HEK293 (cell line): Measurements from ENCODE around the gene NTN5.

Experiments used
- CTCF ChIA-PET: fragments of 350-600 bp; formaldehyde crosslinking; extraction: SDS; loops from one replicate; lab custom pipeline; 2021; ENCODE audit warnings: antibody characterized with exemption; lab: Yijun Ruan, JAX
- POLR2A ChIA-PET: fragments of 300-600 bp; formaldehyde crosslinking; extraction: SDS; loops from one replicate; lab custom pipeline; 2020; ENCODE audit warnings: antibody characterized with exemption, inconsistent platforms; lab: Yijun Ruan, JAX
- H3K27ac ChIP-seq: fragments of 200-500 bp; sonication (Bioruptor generic); 2 replicates; pipeline ENCODE4 v1.5.1; 2014; ENCODE audit warnings: low read depth, low read length, control low read depth, inconsistent platforms; ENCODE audit errors: extremely low read depth
- H3K36me3 ChIP-seq, 2 experiments: fragments of 200-500 bp in 1 of 2; sonication (Bioruptor generic) in 1 of 2; 1 replicate in 1 of 2; 2 replicates in 1 of 2; pipeline ENCODE4 v1.5.1; 2014 to 2017; ENCODE audit warnings: inconsistent platforms in 2 of 2, low read length in 2 of 2; ENCODE audit not compliant: control insufficient read depth in 2 of 2, insufficient read depth in 1 of 2
- H3K4me1 ChIP-seq: fragments of 200-500 bp; sonication (Bioruptor generic); 2 replicates; pipeline ENCODE4 v1.5.1; 2014; ENCODE audit warnings: mild to moderate bottlenecking, low read length, inconsistent platforms; ENCODE audit not compliant: control insufficient read depth, insufficient read depth
- H3K4me3 ChIP-seq: 2 replicates; pipeline ENCODE4 v1.5.1; 2011; ENCODE audit warnings: low read depth, mild to moderate bottlenecking, control low read depth, low read length, moderate library complexity
- H3K9me3 ChIP-seq: fragments of 200-500 bp; sonication (Bioruptor generic); 2 replicates; pipeline ENCODE4 v1.5.1; 2014; ENCODE audit warnings: low read depth, low read length, inconsistent platforms; ENCODE audit not compliant: control insufficient read depth, insufficient read depth
- BCL11B ChIP-seq: fragments of 450-650 bp; formaldehyde crosslinking; IDR thresholded peaks from 2 replicates; pipeline ENCODE4 v1.5.1; 2016; ENCODE audit warnings: low read depth, missing biosample characterization, missing genetic modification characterization
- FEZF1 ChIP-seq: fragments of 450-650 bp; formaldehyde crosslinking; IDR thresholded peaks from 2 replicates; pipeline ENCODE4 v1.5.1; 2016; ENCODE audit warnings: missing biosample characterization, missing genetic modification characterization
- GFI1B ChIP-seq: fragments of 450-650 bp; formaldehyde crosslinking; IDR thresholded peaks from 2 replicates; pipeline ENCODE4 v1.5.1; 2016; ENCODE audit warnings: missing biosample characterization, missing genetic modification characterization
- GLI2 ChIP-seq: fragments of 450-650 bp; formaldehyde crosslinking; IDR thresholded peaks from 2 replicates; pipeline ENCODE4; 2017; ENCODE audit warnings: missing biosample characterization, missing genetic modification characterization, low read depth, borderline replicate concordance
- GLI4 ChIP-seq: fragments of 450-650 bp; formaldehyde crosslinking; IDR thresholded peaks from 2 replicates; pipeline ENCODE4 v1.5.1; 2016; ENCODE audit warnings: missing biosample characterization, missing genetic modification characterization
- IKZF3 ChIP-seq: fragments of 450-650 bp; IDR thresholded peaks from 2 replicates; pipeline ENCODE4 v1.5.0; 2018; ENCODE audit warnings: missing biosample characterization, mild to moderate bottlenecking, missing genetic modification characterization, moderate library complexity
- KLF16 ChIP-seq: fragments of 450-650 bp; formaldehyde crosslinking; IDR thresholded peaks from 2 replicates; pipeline ENCODE4 v1.5.1; 2017; ENCODE audit warnings: missing biosample characterization, missing genetic modification characterization
- MEIS1 ChIP-seq: sonication (generic); formaldehyde crosslinking; IDR thresholded peaks from 2 replicates; pipeline ENCODE4 v1.8.1; 2022; ENCODE audit warnings: missing genetic modification reagents, mild to moderate bottlenecking, borderline replicate concordance
- MYNN ChIP-seq: fragments of 450-650 bp; formaldehyde crosslinking; IDR thresholded peaks from 2 replicates; pipeline ENCODE4 v1.5.1; 2016; ENCODE audit warnings: missing biosample characterization, missing genetic modification characterization, borderline replicate concordance
- REPIN1 ChIP-seq: fragments of 450-650 bp; formaldehyde crosslinking; IDR thresholded peaks from 2 replicates; pipeline ENCODE4 v1.5.1; 2017; ENCODE audit warnings: missing biosample characterization, missing genetic modification characterization, low read depth
- SCRT1 ChIP-seq: fragments of 450-650 bp; formaldehyde crosslinking; IDR thresholded peaks from 2 replicates; pipeline ENCODE4 v1.5.1; 2016; ENCODE audit warnings: missing biosample characterization, missing genetic modification characterization, borderline replicate concordance
- TCF7L2 ChIP-seq: IDR thresholded peaks from 2 replicates; pipeline ENCODE4 v1.6.1; 2011; ENCODE audit warnings: low read depth, mild to moderate bottlenecking, inconsistent platforms, low read length, moderate library complexity, borderline replicate concordance
- WT1 ChIP-seq: fragments of 450-650 bp; formaldehyde crosslinking; IDR thresholded peaks from 2 replicates; pipeline ENCODE4 v1.5.1; 2016; ENCODE audit warnings: missing biosample characterization, missing genetic modification characterization
- ZBTB17 ChIP-seq: fragments of 450-650 bp; formaldehyde crosslinking; IDR thresholded peaks from 2 replicates; pipeline ENCODE4 v1.5.1; 2016; ENCODE audit warnings: missing biosample characterization, missing genetic modification characterization
- ZIC2 ChIP-seq: fragments of 450-650 bp; formaldehyde crosslinking; IDR thresholded peaks from 2 replicates; pipeline ENCODE4 v1.5.1; 2016; ENCODE audit warnings: missing biosample characterization, missing genetic modification characterization
- ZNF112 ChIP-seq: fragments of 450-650 bp; formaldehyde crosslinking; IDR thresholded peaks from 2 replicates; pipeline ENCODE4 v1.5.0; 2017; ENCODE audit warnings: missing biosample characterization, missing genetic modification characterization
- ZNF114 ChIP-seq: fragments of 450-650 bp; formaldehyde crosslinking; IDR thresholded peaks from 2 replicates; pipeline ENCODE4 v1.5.0; 2017; ENCODE audit warnings: missing biosample characterization, missing genetic modification characterization
- ZNF157 ChIP-seq: fragments of 450-650 bp; formaldehyde crosslinking; IDR thresholded peaks from 2 replicates; pipeline ENCODE4 v1.5.1; 2016; ENCODE audit warnings: missing biosample characterization, missing genetic modification characterization
- ZNF292 ChIP-seq: fragments of 450-650 bp; formaldehyde crosslinking; IDR thresholded peaks from 2 replicates; pipeline ENCODE4 v1.5.1; 2016; ENCODE audit warnings: low read depth, missing biosample characterization, missing genetic modification characterization, borderline replicate concordance
- ZNF37A ChIP-seq: fragments of 450-650 bp; IDR thresholded peaks from 2 replicates; pipeline ENCODE4 v1.5.1; 2018; ENCODE audit warnings: missing biosample characterization, missing genetic modification characterization
- ZNF501 ChIP-seq: fragments of 450-650 bp; formaldehyde crosslinking; IDR thresholded peaks from 2 replicates; pipeline ENCODE4 v1.5.1; 2016; ENCODE audit warnings: missing biosample characterization, missing genetic modification characterization
- ZNF530 ChIP-seq: fragments of 450-650 bp; formaldehyde crosslinking; IDR thresholded peaks from 2 replicates; pipeline ENCODE4 v1.5.1; 2016; ENCODE audit warnings: low read depth, missing biosample characterization, missing genetic modification characterization
- ZNF558 ChIP-seq: fragments of 450-650 bp; formaldehyde crosslinking; IDR thresholded peaks from 2 replicates; pipeline ENCODE4 v1.5.1; 2016; ENCODE audit warnings: missing biosample characterization, missing genetic modification characterization
- ZNF585B ChIP-seq: fragments of 450-650 bp; formaldehyde crosslinking; IDR thresholded peaks from 2 replicates; pipeline ENCODE4 v1.5.1; 2016; ENCODE audit warnings: missing biosample characterization, missing genetic modification characterization
- ZNF596 ChIP-seq: fragments of 450-650 bp; IDR thresholded peaks from 2 replicates; pipeline ENCODE4 v1.5.0; 2018; ENCODE audit warnings: missing biosample characterization, mild to moderate bottlenecking, missing genetic modification characterization, moderate library complexity
- ZNF600 ChIP-seq: fragments of 450-650 bp; formaldehyde crosslinking; IDR thresholded peaks from 2 replicates; pipeline ENCODE4 v1.5.1; 2016; ENCODE audit warnings: missing biosample characterization, missing genetic modification characterization
- ZNF658 ChIP-seq: fragments of 450-650 bp; formaldehyde crosslinking; IDR thresholded peaks from 2 replicates; pipeline ENCODE4; 2016; ENCODE audit warnings: missing biosample characterization, missing genetic modification characterization
- ZNF792 ChIP-seq: fragments of 450-650 bp; formaldehyde crosslinking; IDR thresholded peaks from 2 replicates; pipeline ENCODE4 v1.5.1; 2016; ENCODE audit warnings: missing biosample characterization, missing genetic modification characterization
- ZNF843 ChIP-seq: fragments of 450-650 bp; formaldehyde crosslinking; IDR thresholded peaks from 2 replicates; pipeline ENCODE4 v1.5.1; 2016; ENCODE audit warnings: missing biosample characterization, missing genetic modification characterization
- ZSCAN23 ChIP-seq: fragments of 450-650 bp; formaldehyde crosslinking; IDR thresholded peaks from 2 replicates; pipeline ENCODE4 v1.5.1; 2016; ENCODE audit warnings: missing biosample characterization, missing genetic modification characterization
- TF ChIP-seq, protein P1 (sequence below): fragments of 450-650 bp; IDR thresholded peaks from 2 replicates; pipeline ENCODE4 v1.5.1; 2018; ENCODE audit warnings: missing biosample characterization, missing genetic modification characterization
- TF ChIP-seq, protein P2 (sequence below): fragments of 450-650 bp; formaldehyde crosslinking; IDR thresholded peaks from 2 replicates; pipeline ENCODE4 v1.5.1; 2016; ENCODE audit warnings: missing biosample characterization, missing genetic modification characterization
- TF ChIP-seq, protein P3 (sequence below): fragments of 450-650 bp; formaldehyde crosslinking; IDR thresholded peaks from 2 replicates; pipeline ENCODE4 v1.5.1; 2016; ENCODE audit warnings: missing biosample characterization, missing genetic modification characterization

Gene NTN5

DNA sequence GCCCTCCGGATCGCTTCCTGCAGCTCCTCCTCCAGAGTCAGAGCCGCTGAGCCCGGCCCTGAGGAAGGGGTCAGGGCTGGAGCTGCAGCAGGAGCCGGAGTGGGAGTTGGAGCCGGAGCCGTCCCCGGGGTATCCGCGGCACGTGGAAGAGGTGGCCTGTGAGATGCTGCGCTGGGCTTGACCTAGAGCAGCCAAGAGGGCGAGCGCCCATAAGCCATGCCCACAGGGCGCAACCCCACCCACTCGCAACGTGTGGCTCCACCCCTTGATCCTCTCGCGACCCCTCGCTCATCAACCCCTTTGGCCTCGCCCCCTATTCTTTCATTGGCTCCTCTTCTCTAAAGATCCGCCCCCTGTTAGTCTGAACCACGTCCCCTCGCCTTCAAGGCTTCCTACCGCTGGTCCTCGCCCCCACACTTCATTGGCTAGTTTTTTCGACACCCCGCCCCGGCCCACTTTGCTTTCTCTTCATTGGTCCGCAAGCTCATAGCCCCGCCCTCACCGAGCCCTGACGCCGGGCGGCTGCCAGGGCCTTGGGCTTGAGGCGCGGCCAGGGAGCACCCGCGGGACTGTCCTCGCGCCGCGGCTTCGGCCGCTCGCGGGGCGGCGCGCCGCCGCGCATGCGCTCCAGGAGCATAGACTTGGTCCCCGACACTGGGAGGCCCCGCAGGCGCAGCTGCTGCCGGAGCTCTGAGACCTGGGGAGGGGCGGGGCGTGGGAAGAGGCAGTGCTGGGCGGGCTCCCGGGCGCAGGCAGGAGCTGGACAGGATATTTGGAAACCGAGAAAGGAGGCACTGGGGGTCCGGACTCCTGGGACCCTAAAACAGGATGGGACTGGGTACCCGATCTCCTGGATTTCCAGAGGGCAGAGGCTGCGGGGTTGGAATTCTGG is 41.3 kb upstream of the NTN5 start (continued):
- TF ChIP-seq, protein P1, sequence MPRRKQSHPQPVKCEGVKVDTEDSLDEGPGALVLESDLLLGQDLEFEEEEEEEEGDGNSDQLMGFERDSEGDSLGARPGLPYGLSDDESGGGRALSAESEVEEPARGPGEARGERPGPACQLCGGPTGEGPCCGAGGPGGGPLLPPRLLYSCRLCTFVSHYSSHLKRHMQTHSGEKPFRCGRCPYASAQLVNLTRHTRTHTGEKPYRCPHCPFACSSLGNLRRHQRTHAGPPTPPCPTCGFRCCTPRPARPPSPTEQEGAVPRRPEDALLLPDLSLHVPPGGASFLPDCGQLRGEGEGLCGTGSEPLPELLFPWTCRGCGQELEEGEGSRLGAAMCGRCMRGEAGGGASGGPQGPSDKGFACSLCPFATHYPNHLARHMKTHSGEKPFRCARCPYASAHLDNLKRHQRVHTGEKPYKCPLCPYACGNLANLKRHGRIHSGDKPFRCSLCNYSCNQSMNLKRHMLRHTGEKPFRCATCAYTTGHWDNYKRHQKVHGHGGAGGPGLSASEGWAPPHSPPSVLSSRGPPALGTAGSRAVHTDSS (tag by site-specific recombination) = no peak
- TF ChIP-seq, protein P2, sequence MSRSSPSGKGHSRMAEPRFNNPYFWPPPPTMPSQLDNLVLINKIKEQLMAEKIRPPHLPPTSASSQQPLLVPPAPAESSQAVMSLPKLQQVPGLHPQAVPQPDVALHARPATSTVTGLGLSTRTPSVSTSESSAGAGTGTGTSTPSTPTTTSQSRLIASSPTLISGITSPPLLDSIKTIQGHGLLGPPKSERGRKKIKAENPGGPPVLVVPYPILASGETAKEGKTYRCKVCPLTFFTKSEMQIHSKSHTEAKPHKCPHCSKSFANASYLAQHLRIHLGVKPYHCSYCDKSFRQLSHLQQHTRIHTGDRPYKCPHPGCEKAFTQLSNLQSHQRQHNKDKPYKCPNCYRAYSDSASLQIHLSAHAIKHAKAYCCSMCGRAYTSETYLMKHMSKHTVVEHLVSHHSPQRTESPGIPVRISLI (tag by site-specific recombination) = no peak
- TF ChIP-seq ZNF157 = no peak
- no peak for TF ChIP-seq MYNN
- no peak for TF ChIP-seq REPIN1
- TF ChIP-seq TCF7L2 = no peak
- TF ChIP-seq ZNF292 = no peak
- TF ChIP-seq ZSCAN23 (tag by site-specific recombination) = no peak
- TF ChIP-seq KLF16 (tag by site-specific recombination) = peak; percentile 90
- TF ChIP-seq ZNF530 (tag by site-specific recombination) = no peak
- TF ChIP-seq WT1 = no peak
- no peak for TF ChIP-seq MEIS1
- TF ChIP-seq, all 188 proteins: peak for 33

DNA sequence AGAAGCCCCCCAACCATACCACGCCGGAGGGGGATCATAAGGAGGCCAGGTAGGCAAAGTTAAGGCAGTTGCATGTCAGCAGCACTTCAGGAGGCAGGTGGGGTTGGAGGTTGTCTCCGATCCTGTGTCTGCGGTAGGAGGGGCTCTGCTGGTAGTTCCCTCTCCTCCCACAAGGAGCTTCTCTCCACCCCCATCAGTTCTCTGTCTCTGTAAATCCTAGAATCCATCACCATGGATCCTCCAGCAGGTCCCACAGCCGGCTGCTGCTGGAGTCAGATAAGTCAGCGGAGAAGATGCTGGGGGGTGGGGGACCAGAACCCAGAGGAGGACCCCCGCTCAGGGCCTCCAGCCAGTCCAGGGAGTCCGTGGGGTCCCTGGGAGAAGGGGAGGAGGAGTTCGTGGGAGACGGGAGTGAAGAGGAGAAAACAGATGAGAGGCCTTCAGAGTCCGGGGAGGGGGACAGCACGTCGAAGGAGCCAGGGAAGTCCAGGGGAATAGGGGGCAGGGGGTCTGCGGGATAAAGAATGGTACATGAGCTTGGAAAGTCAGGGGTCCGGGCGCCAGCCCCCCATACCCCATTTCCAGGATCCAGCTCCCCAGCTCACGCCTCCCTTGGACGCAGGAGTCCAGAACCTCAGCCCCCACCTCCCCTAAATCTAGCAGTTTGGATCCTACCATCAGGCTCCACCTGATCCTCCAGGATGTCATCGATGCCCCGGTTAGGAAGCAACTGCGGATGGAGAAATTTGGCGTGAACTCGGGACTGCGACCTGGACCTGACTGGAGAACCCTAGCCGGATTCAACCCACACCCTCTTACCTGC is 40.4 kb upstream of the NTN5 start:
- Histone ChIP-seq H3K4me3 (peak overlapping the region; percentile 67), H3K27ac (peak overlapping the region; percentile 38; the same call in 1 of the 2 replicates), H3K4me1 (peaks cover 13% of the 10 kb centered on the region), H3K36me3 (no peaks in the 10 kb centered on the region; a peak in 1 of 3 replicates), H3K9me3 (no peaks in the 10 kb centered on the region)
- ChIA-PET CTCF (interaction anchor here (0.7 to 3.8 kb wide), 10 partner anchors 11 to 129 kb away, joined by 3 to 35 read pairs (median 4); partner anchors contain the start of gene CA11), POLR2A (interaction anchor here (0.6 to 2.4 kb wide), 8 partner anchors 8 to 135 kb away, joined by 3 to 15 read pairs (median 5); partner anchors contain the start of genes CA11, RPL18 and SPHK2)
- TF ChIP-seq ZNF600 (0 out of 2 replicates have a peak, but pooled peaks have one; percentile 44), ZNF37A (no peak), WT1 (no peak), GFI1B (tag by site-specific recombination) (no peak), SCRT1 (tag by site-specific recombination) (no peak), GLI4 (tag by site-specific recombination) (no peak), ZNF112 (tag by site-specific recombination) (no peak), FEZF1 (tag by site-specific recombination) (no peak), IKZF3 (tag by site-specific recombination) (peak; percentile 11; the same call in 1 of the 2 replicates), ZNF792 (tag by site-specific recombination) (no peak), GLI2 (no peak), ZBTB17 (peak; percentile 90; the same call in 1 of the 2 replicates), ZNF843 (tag by site-specific recombination) (no peak), ZNF585B (tag by site-specific recombination) (no peak), ZIC2 (tag by site-specific recombination) (no peak), ZNF501 (0 out of 2 replicates have a peak, but pooled peaks have one; percentile 41), BCL11B (tag by site-specific recombination) (0 out of 2 replicates have a peak, but pooled peaks have one; percentile 49), ZNF114 (no peak), ZNF658 (tag by site-specific recombination) (no peak), ZNF558 (tag by site-specific recombination) (no peak), ZNF596 (tag by site-specific recombination) (no peak)
- TF ChIP-seq, protein P3, sequence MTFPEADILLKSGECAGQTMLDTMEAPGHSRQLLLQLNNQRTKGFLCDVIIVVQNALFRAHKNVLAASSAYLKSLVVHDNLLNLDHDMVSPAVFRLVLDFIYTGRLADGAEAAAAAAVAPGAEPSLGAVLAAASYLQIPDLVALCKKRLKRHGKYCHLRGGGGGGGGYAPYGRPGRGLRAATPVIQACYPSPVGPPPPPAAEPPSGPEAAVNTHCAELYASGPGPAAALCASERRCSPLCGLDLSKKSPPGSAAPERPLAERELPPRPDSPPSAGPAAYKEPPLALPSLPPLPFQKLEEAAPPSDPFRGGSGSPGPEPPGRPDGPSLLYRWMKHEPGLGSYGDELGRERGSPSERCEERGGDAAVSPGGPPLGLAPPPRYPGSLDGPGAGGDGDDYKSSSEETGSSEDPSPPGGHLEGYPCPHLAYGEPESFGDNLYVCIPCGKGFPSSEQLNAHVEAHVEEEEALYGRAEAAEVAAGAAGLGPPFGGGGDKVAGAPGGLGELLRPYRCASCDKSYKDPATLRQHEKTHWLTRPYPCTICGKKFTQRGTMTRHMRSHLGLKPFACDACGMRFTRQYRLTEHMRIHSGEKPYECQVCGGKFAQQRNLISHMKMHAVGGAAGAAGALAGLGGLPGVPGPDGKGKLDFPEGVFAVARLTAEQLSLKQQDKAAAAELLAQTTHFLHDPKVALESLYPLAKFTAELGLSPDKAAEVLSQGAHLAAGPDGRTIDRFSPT (tag by site-specific recombination) = no peak
